Fibroblast of lung (primary cell): Measurements from ENCODE around the gene ZNF385D.

Experiments
- EZH2 ChIP-seq: IDR thresholded peaks from 2 replicates; pipeline ENCODE4 v1.5.1; 2012; ENCODE audit warnings: low read length, control low read depth, mild to moderate bottlenecking; ENCODE audit errors: missing control alignments
- TF ChIP-seq, protein P1 (sequence below), 2 donors: IDR thresholded peaks in 1 of 2; conservative IDR thresholded peaks in 1 of 2; 1 replicate in 1 of 2; 2 replicates in 1 of 2; pipeline ENCODE4 v1.5.1; 2011 to 2012; ENCODE audit warnings: low read length in 2 of 2, control low read depth in 1 of 2, inconsistent platforms in 1 of 2, low read depth in 1 of 2, mild to moderate bottlenecking in 1 of 2

DNA sequence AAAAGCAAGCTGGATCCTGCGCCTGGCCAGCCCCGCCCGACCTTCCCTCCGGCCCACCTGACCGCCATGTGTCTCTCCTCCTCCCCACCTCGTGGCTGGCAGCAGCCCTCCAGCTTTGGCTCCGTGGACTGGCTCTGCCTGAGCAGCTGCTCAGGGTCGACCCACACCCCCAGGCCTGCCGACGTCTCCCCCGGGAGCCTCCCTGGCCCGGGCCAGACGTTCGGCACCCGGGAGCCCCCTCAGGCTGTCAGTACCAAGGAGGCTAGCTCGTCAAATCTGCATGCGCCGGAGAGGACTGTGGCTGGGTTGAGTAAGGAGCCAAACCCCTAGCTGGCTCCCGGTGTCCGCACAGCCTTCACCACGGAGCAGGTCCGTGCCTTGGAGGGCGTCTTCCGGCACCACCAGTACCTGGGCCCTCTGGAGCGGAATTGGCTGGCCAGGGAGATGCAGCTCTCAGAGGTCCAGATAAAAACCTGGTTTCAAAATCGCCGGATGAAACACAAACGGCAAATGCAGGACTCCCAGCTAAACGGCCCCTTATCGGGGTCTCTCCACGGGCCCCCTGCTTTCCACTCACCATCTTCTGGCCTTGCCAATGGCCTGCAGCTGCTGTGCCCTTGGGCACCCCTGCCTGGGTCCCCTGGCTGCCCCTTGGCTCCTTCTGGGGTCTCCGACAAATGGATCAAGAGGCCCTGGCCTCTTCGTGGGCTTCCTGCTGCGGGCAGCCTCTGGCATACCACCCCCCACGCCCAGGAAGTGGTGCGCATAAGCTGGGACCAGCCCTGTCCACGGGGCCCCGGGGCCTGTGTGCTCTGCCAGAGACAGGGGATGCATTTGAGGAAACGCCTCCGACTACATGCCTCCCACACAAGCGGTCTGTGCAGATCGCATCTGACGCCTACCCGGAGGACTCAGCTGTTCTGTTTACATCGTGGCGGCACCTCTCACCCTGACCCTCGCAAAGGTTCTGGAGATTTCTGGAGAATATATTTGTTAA lies 345.0 kb downstream of the ZNF385D start:
- TF ChIP-seq, protein P1, sequence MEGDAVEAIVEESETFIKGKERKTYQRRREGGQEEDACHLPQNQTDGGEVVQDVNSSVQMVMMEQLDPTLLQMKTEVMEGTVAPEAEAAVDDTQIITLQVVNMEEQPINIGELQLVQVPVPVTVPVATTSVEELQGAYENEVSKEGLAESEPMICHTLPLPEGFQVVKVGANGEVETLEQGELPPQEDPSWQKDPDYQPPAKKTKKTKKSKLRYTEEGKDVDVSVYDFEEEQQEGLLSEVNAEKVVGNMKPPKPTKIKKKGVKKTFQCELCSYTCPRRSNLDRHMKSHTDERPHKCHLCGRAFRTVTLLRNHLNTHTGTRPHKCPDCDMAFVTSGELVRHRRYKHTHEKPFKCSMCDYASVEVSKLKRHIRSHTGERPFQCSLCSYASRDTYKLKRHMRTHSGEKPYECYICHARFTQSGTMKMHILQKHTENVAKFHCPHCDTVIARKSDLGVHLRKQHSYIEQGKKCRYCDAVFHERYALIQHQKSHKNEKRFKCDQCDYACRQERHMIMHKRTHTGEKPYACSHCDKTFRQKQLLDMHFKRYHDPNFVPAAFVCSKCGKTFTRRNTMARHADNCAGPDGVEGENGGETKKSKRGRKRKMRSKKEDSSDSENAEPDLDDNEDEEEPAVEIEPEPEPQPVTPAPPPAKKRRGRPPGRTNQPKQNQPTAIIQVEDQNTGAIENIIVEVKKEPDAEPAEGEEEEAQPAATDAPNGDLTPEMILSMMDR (conservative IDR thresholded peaks at IDR 0.05 in 1 of 2, IDR thresholded peaks at IDR 0.05 in 1 of 2; ENCODE audit: low read depth in 1 of 2, low read length in 2 of 2), result no peak
- no peak for TF ChIP-seq EZH2
